NT2/D1 (cell line): ENCODE results near the gene ACSL5.

ENCODE experiments used
- DNase-seq: peaks from one replicate; pipeline ENCODE4 v3.0.0-alpha.2; 2011; ENCODE audit warnings: low read depth, low spot score
- H3K27me3 ChIP-seq: 2 replicates; pipeline ENCODE4 v1.6.0; 2011; ENCODE audit warnings: mild to moderate bottlenecking; ENCODE audit not compliant: insufficient read length, insufficient read depth
- H3K36me3 ChIP-seq: 2 replicates; pipeline ENCODE4 v1.6.1; 2011; ENCODE audit warnings: mild to moderate bottlenecking, low read length, mixed read lengths; ENCODE audit not compliant: insufficient read depth, insufficient read length
- H3K4me1 ChIP-seq: 2 replicates; pipeline ENCODE4 v1.5.1; 2011; ENCODE audit not compliant: insufficient read depth, insufficient read length
- H3K4me3 ChIP-seq: 2 replicates; pipeline ENCODE4 v1.5.1; 2011; ENCODE audit warnings: low read depth; ENCODE audit not compliant: insufficient read length
- H3K9ac ChIP-seq: 2 replicates; pipeline ENCODE4 v1.6.0; 2011; ENCODE audit warnings: low read depth; ENCODE audit not compliant: insufficient read length
- H3K9me3 ChIP-seq: 2 replicates; pipeline ENCODE4 v1.5.1; 2011; ENCODE audit warnings: mild to moderate bottlenecking, low read length; ENCODE audit not compliant: insufficient read depth
- SUZ12 ChIP-seq: IDR thresholded peaks from 2 replicates; pipeline ENCODE4 v1.6.1; 2011; ENCODE audit not compliant: insufficient read length, insufficient read depth; ENCODE audit errors: extremely low read depth
- YY1 ChIP-seq: IDR thresholded peaks from 2 replicates; pipeline ENCODE4 v1.6.1; 2011; ENCODE audit not compliant: insufficient read length, insufficient read depth
- ZNF274 ChIP-seq: IDR thresholded peaks from 2 replicates; pipeline ENCODE4 v1.6.1; 2011; ENCODE audit warnings: mild to moderate bottlenecking, low read depth, low read length

The ACSL5 gene

GRCh38 chr10:112433136-112433535 lies 59.2 kb downstream of the ACSL5 start:
- Histone ChIP-seq H3K4me1 (no peaks in the 10 kb centered on the region), H3K4me3 (no peak overlapping the region), H3K9me3 (no peaks in the 10 kb centered on the region), H3K27me3 (no peaks in the 10 kb centered on the region), H3K9ac (no peak overlapping the region), H3K36me3 (peaks cover 71% of the 10 kb centered on the region)
- DNase-seq = no peak
- no peak for TF ChIP-seq SUZ12
- no peak for TF ChIP-seq ZNF274
- TF ChIP-seq YY1 = no peak

DNA sequence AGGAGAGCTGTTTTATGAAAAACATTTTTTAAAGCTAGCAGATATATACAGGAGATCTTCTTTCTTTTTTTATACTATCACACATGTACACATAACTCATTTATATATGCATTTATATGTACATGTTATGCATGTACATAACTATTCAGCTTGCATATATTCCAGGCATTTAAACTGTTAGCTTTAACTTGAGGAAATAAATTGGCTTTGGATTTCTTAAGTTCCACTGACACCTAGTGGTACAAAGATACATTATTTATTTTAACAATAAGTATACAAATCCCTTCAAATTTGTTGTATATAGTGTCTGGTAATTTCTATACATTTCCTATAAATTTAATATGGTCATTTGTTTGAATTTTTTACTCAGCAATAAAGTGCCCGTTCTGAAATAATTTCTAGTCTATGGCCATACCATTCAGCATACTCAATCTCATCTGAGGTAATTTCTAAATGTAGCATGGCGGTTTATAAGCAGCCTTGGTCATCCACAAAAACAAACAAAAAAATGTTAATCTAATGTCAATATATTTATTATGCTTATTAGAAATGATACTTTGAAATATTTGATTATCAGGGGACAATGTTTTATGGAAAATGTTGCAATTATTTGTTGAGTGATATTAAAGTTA lies 61.2 kb downstream of the ACSL5 start:
- no peak for TF ChIP-seq ZNF274
- H3K36me3 ChIP-seq = peaks cover 70% of the 10 kb centered on the region

DNA sequence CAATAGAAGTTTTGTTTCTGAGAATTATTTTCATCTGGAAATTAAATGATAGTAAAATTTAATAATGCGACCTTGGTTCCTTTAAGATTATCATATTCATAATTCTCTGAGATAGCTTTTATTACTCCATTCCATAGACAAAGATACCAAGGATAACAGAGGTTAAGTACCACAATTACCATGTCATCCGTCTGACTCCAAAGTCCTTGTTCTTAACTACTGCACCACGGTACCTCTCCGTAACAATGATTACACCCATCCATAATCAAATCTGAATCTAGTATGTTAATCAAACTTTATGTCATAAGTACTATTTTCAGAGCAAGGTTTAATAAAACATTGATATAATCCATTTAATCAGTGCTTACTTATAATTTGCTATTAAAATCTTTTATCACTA lies 64.4 kb downstream of the ACSL5 start:
- Histone ChIP-seq H3K4me3 (no peak overlapping the region), H3K4me1 (no peaks in the 10 kb centered on the region), H3K27me3 (no peaks in the 10 kb centered on the region), H3K9me3 (no peaks in the 10 kb centered on the region), H3K9ac (no peak overlapping the region), H3K36me3 (peaks cover 72% of the 10 kb centered on the region)
- DNase-seq = no peak
- TF ChIP-seq ZNF274 = no peak
- TF ChIP-seq SUZ12 = no peak
- no peak for TF ChIP-seq YY1

More for the DNA sequence above, 61.2 kb downstream of the ACSL5 start:
- H3K9me3 ChIP-seq = no peaks in the 10 kb centered on the region
- H3K9ac ChIP-seq = no peak overlapping the region
- no peak overlapping the region for H3K4me3 ChIP-seq
- DNase-seq = no peak
- H3K4me1 ChIP-seq = no peaks in the 10 kb centered on the region
- H3K27me3 ChIP-seq = no peaks in the 10 kb centered on the region

GRCh38 chr10:112441520-112441919 lies 67.6 kb downstream of the ACSL5 start:
- peaks cover 74% of the 10 kb centered on the region for H3K36me3 ChIP-seq
- no peak for TF ChIP-seq ZNF274
- no peak for TF ChIP-seq SUZ12
- no peak for TF ChIP-seq YY1

DNA sequence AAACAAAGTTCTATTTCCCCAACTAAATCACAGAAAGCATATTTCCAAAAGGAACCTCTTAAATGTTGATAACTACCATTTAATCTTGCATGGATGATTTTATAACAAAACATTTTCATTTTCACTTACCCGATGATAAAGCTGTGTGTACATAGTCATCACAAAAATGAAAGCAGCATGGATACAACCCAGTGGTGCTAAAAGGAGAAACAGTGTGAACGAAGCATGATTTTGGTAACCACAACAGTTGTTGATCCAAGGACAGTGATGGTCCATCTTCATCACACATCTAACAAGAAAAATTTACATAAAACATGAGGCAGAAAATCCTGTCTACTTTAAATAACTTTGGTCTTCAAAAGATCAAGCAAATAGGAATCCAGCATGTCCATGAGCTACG lies 68.1 kb downstream of the ACSL5 start:
- Histone ChIP-seq H3K4me1 (no peaks in the 10 kb centered on the region), H3K9me3 (no peaks in the 10 kb centered on the region), H3K36me3 (peaks cover 71% of the 10 kb centered on the region), H3K9ac (no peak overlapping the region), H3K4me3 (no peak overlapping the region), H3K27me3 (no peaks in the 10 kb centered on the region)
- TF ChIP-seq YY1 (no peak), ZNF274 (no peak), SUZ12 (no peak)
- no peak for DNase-seq

More at GRCh38 chr10:112441520-112441919, 67.6 kb downstream of the ACSL5 start:
- Histone ChIP-seq H3K4me3 (no peak overlapping the region), H3K4me1 (no peaks in the 10 kb centered on the region), H3K9me3 (no peaks in the 10 kb centered on the region), H3K27me3 (no peaks in the 10 kb centered on the region), H3K9ac (no peak overlapping the region)
- no peak for DNase-seq

GRCh38 chr10:112446055-112446854 lies 72.3 kb downstream of the ACSL5 start:
- DNase-seq = no peak
- TF ChIP-seq YY1 (no peak), ZNF274 (no peak), SUZ12 (no peak)
- no peaks in the 10 kb centered on the region for H3K9me3 ChIP-seq

GRCh38 chr10:112446855-112447619 lies 73.1 kb downstream of the ACSL5 start, which contains the start of the genes VTI1A and ZDHHC6:
Gene VTI1A (plus strand): TSS chr10:112447215. CDS start chr10:112447374, 159 bp downstream.
Gene ZDHHC6 (minus strand): TSS chr10:112446914. CDS start chr10:112445436, 1,478 bp downstream.
- Histone ChIP-seq H3K36me3 (peaks cover 40% of the 10 kb centered on the region), H3K9ac (peak within 1 kb of the TSS; percentile 97), H3K27me3 (no peaks in the 10 kb centered on the region), H3K4me1 (no peaks in the 10 kb centered on the region), H3K4me3 (peak within 1 kb of the TSS; percentile 88), H3K9me3 (no peaks in the 10 kb centered on the region)
- TF ChIP-seq ZNF274 (no peak), SUZ12 (no peak), YY1 (no peak)
- DNase-seq = peak; percentile 71

More at GRCh38 chr10:112446055-112446854, 72.3 kb downstream of the ACSL5 start:
- Histone ChIP-seq H3K4me3 (peak overlapping the region; percentile 88), H3K27me3 (no peaks in the 10 kb centered on the region), H3K9ac (peak overlapping the region; percentile 97), H3K36me3 (peaks cover 48% of the 10 kb centered on the region), H3K4me1 (no peaks in the 10 kb centered on the region)
